Suprapubic skin (tissue), 4 donors: Measurements from ENCODE around the gene P2RY8.

Experiments used
- EP300 ChIP-seq: sonication (generic); formaldehyde crosslinking; IDR thresholded peaks from one replicate; pipeline ENCODE4 v1.6.1; 2017; ENCODE audit warnings: antibody characterized with exemption
- POLR2A ChIP-seq, 2 donors: fragments of 450-650 bp; IDR thresholded peaks; one replicate each; pipeline ENCODE4 v1.6.1; 2017; ENCODE audit warnings: antibody characterized with exemption in 2 of 2, mild to moderate bottlenecking in 2 of 2, moderate library complexity in 2 of 2
- POLR2AphosphoS5 ChIP-seq, 3 donors: sonication (generic); formaldehyde crosslinking; IDR thresholded peaks; one replicate each; pipeline ENCODE4 v1.6.1; 2017; ENCODE audit warnings: antibody characterized with exemption in 3 of 3
- TF ChIP-seq, protein P1 (sequence below), 2 donors: fragments of 200-600 bp in 1 of 2; fragments of 450-650 bp in 1 of 2; sonication (generic) in 1 of 2; IDR thresholded peaks; one replicate each; pipeline ENCODE4 v1.5.1; 2016 to 2019; ENCODE audit warnings: antibody characterized with exemption in 2 of 2, mild to moderate bottlenecking in 1 of 2, moderate library complexity in 1 of 2

DNA sequence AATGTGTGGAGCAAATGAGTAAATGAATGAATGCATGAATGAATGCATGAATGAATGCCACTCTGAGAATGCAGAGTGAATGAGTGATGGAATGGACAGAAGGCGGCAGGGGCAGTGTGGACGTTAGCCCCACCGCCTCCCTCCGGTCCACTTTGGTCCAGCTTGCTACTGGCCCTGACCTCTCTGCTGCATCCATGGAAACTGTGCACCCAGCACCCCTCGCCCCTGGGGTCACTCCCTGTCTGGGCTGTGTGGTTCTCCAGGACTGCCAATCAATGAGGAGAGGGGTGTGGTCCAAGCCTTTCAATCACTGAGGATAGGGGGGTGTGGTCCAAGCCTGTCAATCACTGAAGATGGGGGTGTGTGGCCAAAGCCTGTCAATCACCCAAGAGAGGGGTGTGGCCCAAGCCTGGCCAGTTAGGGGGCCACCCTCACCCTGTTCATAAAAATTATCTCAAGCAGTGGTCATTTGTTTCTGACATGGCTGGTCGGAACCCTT, 45.1 kb downstream of the P2RY8 start:
- TF ChIP-seq, protein P1, sequence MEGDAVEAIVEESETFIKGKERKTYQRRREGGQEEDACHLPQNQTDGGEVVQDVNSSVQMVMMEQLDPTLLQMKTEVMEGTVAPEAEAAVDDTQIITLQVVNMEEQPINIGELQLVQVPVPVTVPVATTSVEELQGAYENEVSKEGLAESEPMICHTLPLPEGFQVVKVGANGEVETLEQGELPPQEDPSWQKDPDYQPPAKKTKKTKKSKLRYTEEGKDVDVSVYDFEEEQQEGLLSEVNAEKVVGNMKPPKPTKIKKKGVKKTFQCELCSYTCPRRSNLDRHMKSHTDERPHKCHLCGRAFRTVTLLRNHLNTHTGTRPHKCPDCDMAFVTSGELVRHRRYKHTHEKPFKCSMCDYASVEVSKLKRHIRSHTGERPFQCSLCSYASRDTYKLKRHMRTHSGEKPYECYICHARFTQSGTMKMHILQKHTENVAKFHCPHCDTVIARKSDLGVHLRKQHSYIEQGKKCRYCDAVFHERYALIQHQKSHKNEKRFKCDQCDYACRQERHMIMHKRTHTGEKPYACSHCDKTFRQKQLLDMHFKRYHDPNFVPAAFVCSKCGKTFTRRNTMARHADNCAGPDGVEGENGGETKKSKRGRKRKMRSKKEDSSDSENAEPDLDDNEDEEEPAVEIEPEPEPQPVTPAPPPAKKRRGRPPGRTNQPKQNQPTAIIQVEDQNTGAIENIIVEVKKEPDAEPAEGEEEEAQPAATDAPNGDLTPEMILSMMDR (IDR thresholded peaks at IDR 0.05): no peak
- no peak for TF ChIP-seq POLR2A (IDR thresholded peaks at IDR 0.05)
- TF ChIP-seq EP300: no peak
- no peak for TF ChIP-seq POLR2AphosphoS5 (IDR thresholded peaks at IDR 0.05)
